A673 (cell line): ENCODE measurements around the gene MIER2. TPM values are rescaled to one million over a fixed set of nuclear protein-coding genes. Genes with fewer than 3 reads are reported as not detected.
A peak's percentile ranks its signal among the peaks of the same experiment; 100 is the strongest.

ENCODE experiments used
- BruUV-seq: library from RNA; stranded (reverse); fragments of 400-500 nt; replicated peaks from 2 replicates; lab custom pipeline; 2021; lab: Mats Ljungman, UMichigan
- CTCF ChIA-PET: fragments of 300-600 bp; sonication (Branson Sonifier 250); formaldehyde crosslinking; loops from one replicate; lab custom pipeline; 2022; ENCODE audit warnings: antibody characterized with exemption; lab: Charles Lee
- POLR2A ChIA-PET: fragments of 300-600 bp; sonication (Branson Sonifier 250); formaldehyde crosslinking; loops from one replicate; lab custom pipeline; 2022; ENCODE audit warnings: antibody characterized with exemption; ENCODE audit not compliant: low non-redundant PET; lab: Charles Lee
- DNase-seq: peaks from one replicate; pipeline ENCODE4 v3.0.0-alpha.2; 2015; ENCODE audit warnings: low spot score
- H3K27ac ChIP-seq: fragments of 200-600 bp; sonication (generic); 2 replicates; pipeline ENCODE4 v1.5.1; 2016; ENCODE audit warnings: mixed run types, low read depth, mild to moderate bottlenecking, mixed read lengths, antibody characterized with exemption, low read length; ENCODE audit not compliant: poor library complexity, severe bottlenecking
- H3K27me3 ChIP-seq: fragments of 200-600 bp; sonication (generic); replicated peaks from 2 replicates; pipeline ENCODE4 v1.6.1; 2017; ENCODE audit warnings: mixed run types, low read depth, mild to moderate bottlenecking, mixed read lengths, antibody characterized with exemption, low read length; ENCODE audit not compliant: insufficient read depth, poor library complexity
- H3K36me3 ChIP-seq: fragments of 200-600 bp; sonication (generic); 2 replicates; pipeline ENCODE4 v1.6.1; 2016; ENCODE audit warnings: mixed run types, mild to moderate bottlenecking, mixed read lengths, antibody characterized with exemption, low read length; ENCODE audit not compliant: insufficient read depth, poor library complexity, severe bottlenecking
- H3K4me1 ChIP-seq: fragments of 200-600 bp; sonication (generic); 2 replicates; pipeline ENCODE4 v1.6.1; 2017; ENCODE audit warnings: mixed run types, mild to moderate bottlenecking, mixed read lengths, antibody characterized with exemption, low read length; ENCODE audit not compliant: insufficient read depth, poor library complexity, severe bottlenecking
- H3K4me3 ChIP-seq: fragments of 200-600 bp; sonication (generic); 2 replicates; pipeline ENCODE4 v1.5.1; 2016; ENCODE audit warnings: low read depth, mixed run types, mild to moderate bottlenecking, mixed read lengths, low read length; ENCODE audit not compliant: poor library complexity, severe bottlenecking
- H3K9me3 ChIP-seq: fragments of 200-600 bp; sonication (generic); 2 replicates; pipeline ENCODE4 v1.6.1; 2016; ENCODE audit warnings: mixed run types, low read depth, mild to moderate bottlenecking, mixed read lengths, antibody characterized with exemption, low read length; ENCODE audit not compliant: poor library complexity, severe bottlenecking
- CTCF ChIP-seq: fragments of 300-800, 200-600 bp; sonication (generic); conservative IDR thresholded peaks from 2 replicates; pipeline ENCODE4 v1.5.1; 2017; ENCODE audit warnings: low read depth, mild to moderate bottlenecking, antibody characterized with exemption, low read length, moderate library complexity, mixed read lengths
- EZH2 ChIP-seq: fragments of 200-600 bp; sonication (generic); IDR thresholded peaks from 2 replicates; pipeline ENCODE4 v1.6.1; 2017; ENCODE audit warnings: borderline replicate concordance, low read depth, mild to moderate bottlenecking, mixed read lengths, antibody characterized with exemption, low read length; ENCODE audit not compliant: poor library complexity, severe bottlenecking
- intact Hi-C: fragments of 100-400 bp; cut with micrococcal nuclease; formaldehyde crosslinking; loops from one replicate; pipeline ENCODE4 v1.10.0; 2022; ENCODE audit not compliant: unreplicated experiment
- total RNA-seq: library from RNA; stranded (reverse); gene quantifications from 2 replicates; pipeline ENCODE4 v1.2.3, GENCODE V29; 2021

MIER2 gene
- total RNA-seq, 1 experiment from 2014 or later = 47.8 TPM

GRCh38 chr19:324716-325115 is 19.9 kb downstream of the MIER2 start:
- intact Hi-C loops = no loop called here
- Histone ChIP-seq H3K27me3 (no peaks in the 10 kb centered on the region), H3K9me3 (no peaks in the 10 kb centered on the region), H3K36me3 (peaks cover 71% of the 10 kb centered on the region), H3K4me1 (no peaks in the 10 kb centered on the region), H3K27ac (no peak overlapping the region), H3K4me3 (no peak overlapping the region)
- CTCF ChIA-PET = no interaction called here
- no TSS peak for BruUV-seq
- DNase-seq = no peak
- no peak for TF ChIP-seq CTCF
- no peak for TF ChIP-seq EZH2
- POLR2A ChIA-PET = no interaction called here

- Histone ChIP-seq H3K4me3 (no peak overlapping the region), H3K27me3 (no peaks in the 10 kb centered on the region), H3K9me3 (no peaks in the 10 kb centered on the region), H3K36me3 (peaks cover 56% of the 10 kb centered on the region), H3K27ac (no peak overlapping the region), H3K4me1 (no peaks in the 10 kb centered on the region)
- BruUV-seq = TSS peak; percentile 23
- intact Hi-C loops = no loop called here
- DNase-seq = no peak
- ChIA-PET POLR2A (no interaction called here), CTCF (no interaction called here)
- TF ChIP-seq CTCF = no peak
- TF ChIP-seq EZH2 = no peak
Observed at GRCh38 chr19:322616-323015, 22.0 kb downstream of the MIER2 start.

GRCh38 chr19:318509-318774 is 26.2 kb downstream of the MIER2 start:
- Histone ChIP-seq H3K9me3 (no peaks in the 10 kb centered on the region), H3K4me1 (no peaks in the 10 kb centered on the region), H3K27ac (no peak overlapping the region), H3K4me3 (no peak overlapping the region), H3K36me3 (peaks cover 34% of the 10 kb centered on the region), H3K27me3 (no peaks in the 10 kb centered on the region)
- intact Hi-C loops = no loop called here
- ChIA-PET CTCF (no interaction called here), POLR2A (no interaction called here)
- DNase-seq = no peak
- BruUV-seq = no TSS peak
- TF ChIP-seq EZH2 (no peak), CTCF (no peak)
